OCI-LY1 (cell line): Measurements from ENCODE around the gene ADARB2.

ENCODE experiments used
- EZH2 ChIP-seq: fragments of 200-600 bp; sonication (generic), shearing (Covaris generic); IDR thresholded peaks from 2 replicates; pipeline ENCODE4 v1.8.0; 2017; ENCODE audit warnings: borderline replicate concordance, mixed run types, mild to moderate bottlenecking, antibody characterized with exemption, low read length, moderate library complexity, mixed read lengths
- TF ChIP-seq, protein P1 (sequence below): fragments of 200-600 bp; sonication (generic), shearing (Covaris generic); IDR thresholded peaks from 2 replicates; pipeline ENCODE4 v1.5.1; 2017; ENCODE audit warnings: mild to moderate bottlenecking, antibody characterized with exemption, low read length, moderate library complexity, mixed read lengths

DNA sequence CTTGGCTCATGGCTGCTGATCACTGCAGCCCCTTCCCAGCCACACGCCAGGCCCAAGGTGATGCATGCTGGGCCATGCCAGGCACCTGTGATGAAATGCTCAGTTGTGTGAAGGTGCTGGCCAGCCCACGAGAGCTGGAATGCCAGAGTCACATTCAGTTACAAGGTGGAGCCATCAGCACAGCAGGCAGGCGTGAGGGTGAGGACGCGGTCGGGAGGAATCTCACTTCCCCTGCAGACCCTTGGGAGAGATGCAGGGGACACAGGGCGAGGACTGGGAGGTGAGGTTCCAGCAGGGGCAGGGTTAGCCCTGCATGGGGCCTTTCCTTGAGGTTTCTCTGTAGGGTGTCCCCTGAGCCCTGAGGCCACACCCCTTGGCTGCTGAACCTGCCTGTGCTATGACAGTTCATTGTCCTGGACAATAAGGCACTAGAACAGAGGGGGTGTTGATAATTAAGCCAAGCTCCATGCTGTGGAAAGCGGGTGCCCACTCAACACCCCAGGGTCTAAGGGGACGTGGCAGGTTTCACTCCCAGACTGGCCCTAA is 82.4 kb downstream of the ADARB2 start:
- TF ChIP-seq, protein P1, sequence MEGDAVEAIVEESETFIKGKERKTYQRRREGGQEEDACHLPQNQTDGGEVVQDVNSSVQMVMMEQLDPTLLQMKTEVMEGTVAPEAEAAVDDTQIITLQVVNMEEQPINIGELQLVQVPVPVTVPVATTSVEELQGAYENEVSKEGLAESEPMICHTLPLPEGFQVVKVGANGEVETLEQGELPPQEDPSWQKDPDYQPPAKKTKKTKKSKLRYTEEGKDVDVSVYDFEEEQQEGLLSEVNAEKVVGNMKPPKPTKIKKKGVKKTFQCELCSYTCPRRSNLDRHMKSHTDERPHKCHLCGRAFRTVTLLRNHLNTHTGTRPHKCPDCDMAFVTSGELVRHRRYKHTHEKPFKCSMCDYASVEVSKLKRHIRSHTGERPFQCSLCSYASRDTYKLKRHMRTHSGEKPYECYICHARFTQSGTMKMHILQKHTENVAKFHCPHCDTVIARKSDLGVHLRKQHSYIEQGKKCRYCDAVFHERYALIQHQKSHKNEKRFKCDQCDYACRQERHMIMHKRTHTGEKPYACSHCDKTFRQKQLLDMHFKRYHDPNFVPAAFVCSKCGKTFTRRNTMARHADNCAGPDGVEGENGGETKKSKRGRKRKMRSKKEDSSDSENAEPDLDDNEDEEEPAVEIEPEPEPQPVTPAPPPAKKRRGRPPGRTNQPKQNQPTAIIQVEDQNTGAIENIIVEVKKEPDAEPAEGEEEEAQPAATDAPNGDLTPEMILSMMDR: no peak
- no peak for TF ChIP-seq EZH2
